Activated CD8-positive, alpha-beta memory T cell treated with anti-CD3 and anti-CD28 coated beads for 4 hours (primary cell): ENCODE measurements around the gene RAB39A.

Experiments used
- DNase-seq, 2 donors: peaks; one replicate each; pipeline ENCODE4 v3.0.0-alpha.2; 2020; ENCODE audit warnings: low read depth in 2 of 2

The RAB39A gene

GRCh38 chr11:107961480-107961879, 33.2 kb downstream of the RAB39A start:
- no peak for DNase-seq

GRCh38 chr11:107962181-107962580, 33.9 kb downstream of the RAB39A start:
- no peak for DNase-seq

- no peak for DNase-seq
These were observed 34.8 kb downstream of the RAB39A start for GRCh38 chr11:107963091-107963490.

GRCh38 chr11:107969219-107969618, 41.0 kb downstream of the RAB39A start:
- DNase-seq: no peak

GRCh38 chr11:107970049-107970448, 41.8 kb downstream of the RAB39A start:
- DNase-seq: no peak

GRCh38 chr11:107973641-107974040, 45.4 kb downstream of the RAB39A start:
- DNase-seq: no peak

GRCh38 chr11:107988397-107989158, 60.3 kb downstream of the RAB39A start:
- no peak for DNase-seq

- DNase-seq: no peak
These were observed 63.7 kb downstream of the RAB39A start for GRCh38 chr11:107991868-107992414.

GRCh38 chr11:107996006-107996776, 67.9 kb downstream of the RAB39A start:
- DNase-seq: no peak

GRCh38 chr11:107998761-107999160, 70.5 kb downstream of the RAB39A start:
- DNase-seq: no peak

- no peak for DNase-seq
These were observed 71.7 kb downstream of the RAB39A start for GRCh38 chr11:107999759-108000455.

GRCh38 chr11:108002476-108002875, 74.2 kb downstream of the RAB39A start:
- DNase-seq: no peak

GRCh38 chr11:108003623-108004022, 75.4 kb downstream of the RAB39A start:
- no peak for DNase-seq

GRCh38 chr11:108007819-108008218, 79.6 kb downstream of the RAB39A start:
- no peak for DNase-seq

GRCh38 chr11:108008656-108009496, 80.6 kb downstream of the RAB39A start, which contains the start of gene CUL5:
CUL5 (plus strand) TSS chr11:108008898; CDS start chr11:108009349, 451 bp downstream.
- DNase-seq: peak; percentile 77

- no peak for DNase-seq
These were observed 81.5 kb downstream of the RAB39A start for GRCh38 chr11:108009497-108010370.

- no peak for DNase-seq
These were observed 84.0 kb downstream of the RAB39A start for GRCh38 chr11:108012139-108012725.
